GM12878 (cell line): ENCODE measurements around the gene NIFK. TPM values are rescaled to one million over a fixed set of nuclear protein-coding genes. Genes with fewer than 3 reads are reported as not detected.

Source experiments
- ATAC-seq: fragments of 200-7000 bp; cut with Tn5 transposase; 3 replicates; pipeline ENCODE4 v1.9.1; 2020; ENCODE audit warnings: mild to moderate bottlenecking, moderate library complexity
- BruUV-seq: library from RNA; stranded (reverse); fragments of 400-500 nt; replicated peaks from 2 replicates; lab custom pipeline; 2021; lab: Mats Ljungman, UMichigan
- CTCF ChIA-PET: fragments of 300-600 bp; sonication (Branson Sonifier 250); formaldehyde crosslinking; extraction: SDS; loops from one replicate; lab custom pipeline; 2021; ENCODE audit warnings: inconsistent platforms; lab: Yijun Ruan, JAX
- POLR2A ChIA-PET: fragments of 350-600 bp; formaldehyde crosslinking; extraction: SDS; loops from one replicate; lab custom pipeline; 2021; ENCODE audit warnings: inconsistent platforms; lab: Charles Lee
- RAD21 ChIA-PET: fragments of 300-600 bp; sonication (Branson Sonifier 250); formaldehyde crosslinking; loops from one replicate; lab custom pipeline; 2023; ENCODE audit warnings: antibody characterized with exemption; ENCODE audit not compliant: unreplicated experiment; lab: Charles Lee
- SMC1A ChIA-PET: fragments of 300-600 bp; sonication (Branson Sonifier 250); formaldehyde crosslinking; loops from one replicate; lab custom pipeline; 2023; ENCODE audit not compliant: unreplicated experiment, uncharacterized antibody; lab: Charles Lee
- DNase-seq: peaks from one replicate; pipeline ENCODE4 v3.0.0-alpha.2; 2011; ENCODE audit warnings: low read depth, low spot score
- FAIRE-seq: peaks from 3 replicates; lab custom pipeline; 2011; peaks lifted over from hg19 to GRCh38; lab: Jason Lieb, UNC
- H2AFZ ChIP-seq: 2 replicates; pipeline ENCODE4 v1.6.0; 2011; ENCODE audit warnings: low read depth, low read length, control low read depth; ENCODE audit not compliant: control insufficient read depth
- H3K27ac ChIP-seq: 2 replicates; pipeline ENCODE4 v1.5.1; 2011; ENCODE audit warnings: control low read depth; ENCODE audit not compliant: control insufficient read depth, insufficient read depth
- H3K27me3 ChIP-seq, 2 experiments: replicated peaks in 1 of 2; 2 replicates each; pipeline versions ENCODE4 v1.6.0 to v1.6.1; 2011; ENCODE audit warnings: low read length in 1 of 2; ENCODE audit not compliant: control insufficient read depth in 2 of 2, insufficient read depth in 2 of 2
- H3K36me3 ChIP-seq, 2 experiments: 2 replicates each; pipeline ENCODE4 v1.5.1; 2011; ENCODE audit warnings: low read length in 1 of 2; ENCODE audit not compliant: control insufficient read depth in 2 of 2, insufficient read depth in 2 of 2
- H3K4me1 ChIP-seq: 2 replicates; pipeline ENCODE4 v1.6.1; 2011; ENCODE audit warnings: mild to moderate bottlenecking, low read length, moderate library complexity, mixed read lengths; ENCODE audit not compliant: control insufficient read depth, insufficient read depth
- H3K4me2 ChIP-seq: 2 replicates; pipeline ENCODE4 v1.6.0; 2011; ENCODE audit warnings: control low read depth; ENCODE audit not compliant: control insufficient read depth, insufficient read depth
- H3K4me3 ChIP-seq: fragments of 200-600 bp; sonication (generic); 2 replicates; pipeline ENCODE4 v1.5.1; 2016
- H3K79me2 ChIP-seq: 2 replicates; pipeline ENCODE4 v1.6.0; 2011; ENCODE audit warnings: low read length; ENCODE audit not compliant: control insufficient read depth, insufficient read depth
- H3K9ac ChIP-seq: 2 replicates; pipeline ENCODE4 v1.8.0; 2011; ENCODE audit warnings: low read length, control low read depth, mixed read lengths; ENCODE audit not compliant: control insufficient read depth, insufficient read depth
- H3K9me3 ChIP-seq: replicated peaks from 3 replicates; pipeline ENCODE4 v1.5.1; 2011; ENCODE audit warnings: mild to moderate bottlenecking, low read length; ENCODE audit not compliant: control insufficient read depth, insufficient read depth
- H4K20me1 ChIP-seq: 2 replicates; pipeline ENCODE4 v1.6.0; 2011; ENCODE audit not compliant: control insufficient read depth, insufficient read depth
- BRCA1 ChIP-seq: IDR thresholded peaks from 2 replicates; pipeline ENCODE4 v1.6.1; 2011; ENCODE audit warnings: low read depth, low read length, improper control_type of control experiment
- EED ChIP-seq: sonication (generic); IDR thresholded peaks from 2 replicates; pipeline ENCODE4 v1.6.1; 2016; ENCODE audit warnings: antibody characterized with exemption, low read depth
- JUND ChIP-seq: IDR thresholded peaks from 2 replicates; pipeline ENCODE4 v1.6.1; 2012; ENCODE audit warnings: low read depth, mild to moderate bottlenecking, low read length, improper control_type of control experiment, moderate library complexity
- MXI1 ChIP-seq: fragments of 150-350 bp; IDR thresholded peaks from 2 replicates; pipeline ENCODE4 v1.6.1; 2011; ENCODE audit warnings: low read depth, mild to moderate bottlenecking, inconsistent platforms, low read length, improper control_type of control experiment
- NFIC ChIP-seq: IDR thresholded peaks from 2 replicates; pipeline ENCODE4 v1.6.1; 2012; ENCODE audit warnings: low read depth, mild to moderate bottlenecking, inconsistent platforms, low read length, moderate library complexity
- POLR2AphosphoS5 ChIP-seq: IDR thresholded peaks from 2 replicates; pipeline ENCODE4 v1.6.1; 2011; ENCODE audit warnings: mild to moderate bottlenecking, low read length, inconsistent platforms
- RCOR1 ChIP-seq: conservative IDR thresholded peaks from 2 replicates; pipeline ENCODE4 v1.6.1; 2012; ENCODE audit warnings: low read depth, low read length, improper control_type of control experiment
- WGBS: methylation state at CpG from one replicate; pipeline ENCODE4 v1.1.6; 2016; ENCODE audit warnings: low lambda C conversion rate; ENCODE audit not compliant: insufficient replicate concordance, insufficient coverage; ENCODE audit errors: missing lambda C conversion rate; 5-methylcytosine and 5-hydroxymethylcytosine counted together
- in situ Hi-C: fragments of 300-500 bp; cut with MboI; formaldehyde crosslinking; loops from 9 replicates; pipeline ENCODE4 v1.14.3; 2018; ENCODE audit warnings: mixed read lengths
- intact Hi-C: fragments of 100-400 bp; cut with micrococcal nuclease; formaldehyde crosslinking; loops from one replicate; pipeline ENCODE4 v1.14.2; 2022; ENCODE audit not compliant: unreplicated experiment
- polyA plus RNA-seq, 11 experiments: library from polyadenylated mRNA; depleted of rRNA in 4 of 11; unstranded in 6 of 11; stranded (reverse) in 5 of 11; fragments of >200 nt; fragmentation: Nextera tagmentation in 4 of 11; fragmentation: Illumina TruSeq in 1 of 11; extraction: Ambion mirVana in 4 of 11; extraction: Trizol in 1 of 11; gene quantifications; 1 replicate in 1 of 11; 2 replicates in 10 of 11; pipeline versions ENCODE4 v1.2.1 to v1.2.3, GENCODE V29; 2011 to 2016; ENCODE audit warnings: inconsistent platforms in 2 of 11, missing spikeins in 2 of 11, low read depth in 1 of 11
- total RNA-seq, 4 experiments: library from RNA; depleted of rRNA in 3 of 4; stranded (reverse); fragments of >200 nt in 3 of 4; fragmentation: Illumina TruSeq in 1 of 4; extraction: Trizol in 1 of 4; gene quantifications; 2 replicates each; pipeline versions ENCODE4 v1.2.1 to v1.2.3, GENCODE V29; 2013 to 2021
- TF ChIP-seq, protein P1 (sequence below): fragments of 450-650 bp; IDR thresholded peaks from 2 replicates; pipeline ENCODE4 v1.6.1; 2018; ENCODE audit warnings: borderline replicate concordance, mild to moderate bottlenecking; ENCODE audit not compliant: partially characterized antibody
- TF ChIP-seq, protein P2 (sequence below): fragments of 450-650 bp; IDR thresholded peaks from 2 replicates; pipeline ENCODE4 v1.6.1; 2016; ENCODE audit warnings: mild to moderate bottlenecking
- TF ChIP-seq, protein P3 (sequence below): fragments of 450-650 bp; IDR thresholded peaks from 2 replicates; pipeline ENCODE4 v1.6.1; 2017; ENCODE audit warnings: mild to moderate bottlenecking, moderate library complexity

NIFK gene
- total and polyA plus RNA-seq, 10 of the 15 experiments (the other 5 are each of a cell fraction or from before 2014, with no cell fraction given): 47.2 to 286 (median 157) TPM

DNA sequence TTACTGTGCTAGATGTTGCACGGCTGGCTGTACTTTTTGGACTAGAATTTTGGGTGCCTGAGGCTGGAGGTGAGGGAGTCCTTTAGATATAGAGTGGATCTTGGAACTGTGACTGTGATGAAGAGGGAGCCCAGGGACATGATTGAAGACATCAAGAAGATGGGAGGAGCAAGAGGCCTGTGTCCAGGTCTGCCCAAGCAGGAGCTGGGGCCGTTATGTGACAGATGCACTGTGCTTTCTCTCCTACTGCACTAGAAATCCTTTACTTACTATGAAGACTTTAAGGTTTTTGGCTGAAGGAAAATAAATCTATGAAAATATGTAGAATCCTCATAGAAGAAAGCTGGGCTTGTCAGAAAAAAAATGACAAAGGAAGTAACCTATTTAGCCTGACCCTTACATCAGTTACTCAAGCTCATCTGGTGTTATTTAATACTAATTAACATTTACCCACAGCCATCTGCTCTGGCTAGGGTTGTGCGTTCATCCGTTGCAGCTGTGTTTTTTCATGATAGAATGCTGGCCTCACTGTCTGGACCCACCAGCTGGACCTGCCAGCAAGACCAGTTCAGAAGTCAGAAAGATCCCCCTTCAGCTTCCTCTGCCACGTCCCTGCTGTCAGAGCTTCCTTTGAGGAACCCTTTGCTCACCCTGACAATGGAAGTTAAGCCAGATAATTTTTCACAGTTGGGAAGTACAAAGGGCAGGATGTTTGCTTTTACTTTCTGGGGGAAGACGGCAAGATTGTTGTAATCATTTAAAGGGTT is 35.5 kb upstream of the NIFK start (continued):
- TF ChIP-seq, protein P1, sequence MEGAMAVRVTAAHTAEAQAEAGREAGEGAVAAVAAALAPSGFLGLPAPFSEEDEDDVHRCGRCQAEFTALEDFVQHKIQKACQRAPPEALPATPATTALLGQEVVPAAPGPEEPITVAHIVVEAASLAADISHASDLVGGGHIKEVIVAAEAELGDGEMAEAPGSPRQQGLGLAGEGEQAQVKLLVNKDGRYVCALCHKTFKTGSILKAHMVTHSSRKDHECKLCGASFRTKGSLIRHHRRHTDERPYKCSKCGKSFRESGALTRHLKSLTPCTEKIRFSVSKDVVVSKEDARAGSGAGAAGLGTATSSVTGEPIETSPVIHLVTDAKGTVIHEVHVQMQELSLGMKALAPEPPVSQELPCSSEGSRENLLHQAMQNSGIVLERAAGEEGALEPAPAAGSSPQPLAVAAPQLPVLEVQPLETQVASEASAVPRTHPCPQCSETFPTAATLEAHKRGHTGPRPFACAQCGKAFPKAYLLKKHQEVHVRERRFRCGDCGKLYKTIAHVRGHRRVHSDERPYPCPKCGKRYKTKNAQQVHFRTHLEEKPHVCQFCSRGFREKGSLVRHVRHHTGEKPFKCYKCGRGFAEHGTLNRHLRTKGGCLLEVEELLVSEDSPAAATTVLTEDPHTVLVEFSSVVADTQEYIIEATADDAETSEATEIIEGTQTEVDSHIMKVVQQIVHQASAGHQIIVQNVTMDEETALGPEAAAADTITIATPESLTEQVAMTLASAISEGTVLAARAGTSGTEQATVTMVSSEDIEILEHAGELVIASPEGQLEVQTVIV: no peak
- no peak for TF ChIP-seq NFIC
- TF ChIP-seq JUND: no peak
- TF ChIP-seq, all 136 proteins: peak for 0

DNA sequence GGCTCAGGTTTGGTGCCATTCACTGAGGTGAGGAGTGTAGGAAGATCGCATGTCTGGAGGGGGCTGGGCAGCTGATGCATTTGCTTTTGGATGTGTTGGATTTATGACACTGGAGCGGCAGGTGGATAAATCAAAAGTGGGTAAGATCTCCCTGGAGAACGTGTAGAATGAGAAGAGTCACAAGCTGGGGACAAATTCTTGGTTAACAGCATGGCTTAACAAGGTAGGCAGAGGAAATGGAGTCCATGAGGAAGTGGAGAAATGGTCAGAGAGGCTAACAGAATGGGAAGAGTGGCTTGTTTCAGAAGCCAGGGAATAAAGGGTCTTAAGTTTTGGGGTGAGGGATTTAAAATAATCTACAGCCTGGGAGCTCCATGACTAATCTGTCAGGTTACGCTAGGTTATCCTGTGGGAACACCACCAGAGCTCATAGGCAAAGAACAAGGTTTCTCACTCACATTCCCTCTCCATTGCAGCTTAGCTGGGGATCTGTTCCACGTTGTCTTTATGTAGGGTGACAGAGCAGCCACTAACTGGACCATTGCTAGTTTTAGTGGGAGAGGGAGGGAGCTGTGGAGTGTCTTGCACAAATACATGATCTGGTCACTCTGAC is 31.6 kb upstream of the NIFK start:
- ATAC-seq: no peak
- Histone ChIP-seq H3K27me3 (no peaks in the 10 kb centered on the region), H3K9me3 (no peaks in the 10 kb centered on the region), H3K4me2 (no peak overlapping the region), H3K79me2 (no peaks in the 10 kb centered on the region), H3K4me1 (no peaks in the 10 kb centered on the region), H2AFZ (no peak overlapping the region), H3K9ac (no peak overlapping the region), H3K4me3 (no peak overlapping the region), H3K27ac (no peak overlapping the region), H4K20me1 (no peaks in the 10 kb centered on the region), H3K36me3 (peaks cover 7 to 15% of the 10 kb centered on the region in 2 experiments)
- ChIA-PET CTCF (no interaction called here), POLR2A (interaction anchor here (0.6 to 1.3 kb wide), 2 partner anchors 11 to 402 kb away, joined by 4 read pairs; no protein-coding TSS in a partner anchor), RAD21 (no interaction called here), SMC1A (no interaction called here)
- no TSS peak for BruUV-seq
- in situ Hi-C loops (no loop called here), intact Hi-C loops (no loop called here)
- no peak for FAIRE-seq
- 89% methylated on average over 5 of the region's 5 CpGs for WGBS
- no peak for DNase-seq
- no peak for TF ChIP-seq MXI1
- TF ChIP-seq POLR2AphosphoS5: peak; percentile 38; the same call in 1 of the 2 replicates
- TF ChIP-seq, protein P2, sequence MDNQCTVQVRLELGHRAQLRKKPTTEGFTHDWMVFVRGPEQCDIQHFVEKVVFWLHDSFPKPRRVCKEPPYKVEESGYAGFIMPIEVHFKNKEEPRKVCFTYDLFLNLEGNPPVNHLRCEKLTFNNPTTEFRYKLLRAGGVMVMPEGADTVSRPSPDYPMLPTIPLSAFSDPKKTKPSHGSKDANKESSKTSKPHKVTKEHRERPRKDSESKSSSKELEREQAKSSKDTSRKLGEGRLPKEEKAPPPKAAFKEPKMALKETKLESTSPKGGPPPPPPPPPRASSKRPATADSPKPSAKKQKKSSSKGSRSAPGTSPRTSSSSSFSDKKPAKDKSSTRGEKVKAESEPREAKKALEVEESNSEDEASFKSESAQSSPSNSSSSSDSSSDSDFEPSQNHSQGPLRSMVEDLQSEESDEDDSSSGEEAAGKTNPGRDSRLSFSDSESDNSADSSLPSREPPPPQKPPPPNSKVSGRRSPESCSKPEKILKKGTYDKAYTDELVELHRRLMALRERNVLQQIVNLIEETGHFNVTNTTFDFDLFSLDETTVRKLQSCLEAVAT: no peak
- no peak for TF ChIP-seq EED
- TF ChIP-seq, protein P3, sequence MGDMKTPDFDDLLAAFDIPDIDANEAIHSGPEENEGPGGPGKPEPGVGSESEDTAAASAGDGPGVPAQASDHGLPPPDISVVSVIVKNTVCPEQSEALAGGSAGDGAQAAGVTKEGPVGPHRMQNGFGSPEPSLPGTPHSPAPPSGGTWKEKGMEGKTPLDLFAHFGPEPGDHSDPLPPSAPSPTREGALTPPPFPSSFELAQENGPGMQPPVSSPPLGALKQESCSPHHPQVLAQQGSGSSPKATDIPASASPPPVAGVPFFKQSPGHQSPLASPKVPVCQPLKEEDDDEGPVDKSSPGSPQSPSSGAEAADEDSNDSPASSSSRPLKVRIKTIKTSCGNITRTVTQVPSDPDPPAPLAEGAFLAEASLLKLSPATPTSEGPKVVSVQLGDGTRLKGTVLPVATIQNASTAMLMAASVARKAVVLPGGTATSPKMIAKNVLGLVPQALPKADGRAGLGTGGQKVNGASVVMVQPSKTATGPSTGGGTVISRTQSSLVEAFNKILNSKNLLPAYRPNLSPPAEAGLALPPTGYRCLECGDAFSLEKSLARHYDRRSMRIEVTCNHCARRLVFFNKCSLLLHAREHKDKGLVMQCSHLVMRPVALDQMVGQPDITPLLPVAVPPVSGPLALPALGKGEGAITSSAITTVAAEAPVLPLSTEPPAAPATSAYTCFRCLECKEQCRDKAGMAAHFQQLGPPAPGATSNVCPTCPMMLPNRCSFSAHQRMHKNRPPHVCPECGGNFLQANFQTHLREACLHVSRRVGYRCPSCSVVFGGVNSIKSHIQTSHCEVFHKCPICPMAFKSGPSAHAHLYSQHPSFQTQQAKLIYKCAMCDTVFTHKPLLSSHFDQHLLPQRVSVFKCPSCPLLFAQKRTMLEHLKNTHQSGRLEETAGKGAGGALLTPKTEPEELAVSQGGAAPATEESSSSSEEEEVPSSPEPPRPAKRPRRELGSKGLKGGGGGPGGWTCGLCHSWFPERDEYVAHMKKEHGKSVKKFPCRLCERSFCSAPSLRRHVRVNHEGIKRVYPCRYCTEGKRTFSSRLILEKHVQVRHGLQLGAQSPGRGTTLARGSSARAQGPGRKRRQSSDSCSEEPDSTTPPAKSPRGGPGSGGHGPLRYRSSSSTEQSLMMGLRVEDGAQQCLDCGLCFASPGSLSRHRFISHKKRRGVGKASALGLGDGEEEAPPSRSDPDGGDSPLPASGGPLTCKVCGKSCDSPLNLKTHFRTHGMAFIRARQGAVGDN: no peak
- TF ChIP-seq RCOR1: no peak
- no peak for TF ChIP-seq BRCA1
